Measurements from ENCODE around the gene C5.

DNA sequence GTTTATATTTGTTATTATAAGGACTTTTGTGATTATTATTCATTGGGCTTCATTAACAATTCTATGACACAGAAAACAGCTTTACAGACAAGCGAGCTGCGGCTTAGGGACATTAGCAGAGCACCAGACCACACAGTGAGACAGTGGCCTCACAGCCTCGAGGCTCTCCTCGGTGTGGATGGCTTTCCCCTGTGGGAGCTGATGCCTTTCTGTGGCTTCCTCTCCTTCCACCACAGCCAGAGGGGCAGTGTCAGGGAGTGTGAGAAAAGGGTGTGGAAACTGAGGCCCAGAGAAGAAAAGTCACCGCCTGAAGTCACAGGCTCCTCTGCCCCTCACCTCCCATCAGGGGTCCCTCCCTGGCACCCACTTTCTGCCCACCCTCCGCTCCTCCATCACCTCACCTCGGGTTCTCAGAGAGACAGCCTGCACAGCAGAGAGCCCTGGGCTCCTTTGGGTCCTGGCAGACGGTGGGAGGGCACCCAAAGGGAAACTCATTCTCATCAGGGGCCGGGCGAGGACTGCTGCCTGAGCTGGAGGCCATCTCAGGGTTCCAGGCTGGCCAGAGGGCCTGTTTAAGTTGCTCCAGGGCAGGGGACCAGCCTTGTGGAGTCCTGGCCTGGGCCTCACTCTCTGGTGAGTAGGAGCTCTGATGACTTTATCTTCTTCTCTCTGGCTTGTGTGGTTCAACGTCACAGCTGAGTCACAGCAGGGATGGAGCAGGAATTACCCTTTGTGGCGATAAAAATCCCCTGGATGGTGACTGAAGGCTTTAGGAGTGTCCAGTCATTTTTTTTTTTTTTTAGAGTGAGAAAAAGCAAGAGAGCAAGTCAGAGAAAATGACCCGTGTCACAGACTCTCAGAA lies 124.3 kb downstream of the C5 start:
- no peak for TF ChIP-seq CTCF (IDR thresholded peaks at IDR 0.05)
- TF ChIP-seq EP300 (IDR thresholded peaks at IDR 0.05), result no peak
- no peak for TF ChIP-seq POLR2A (IDR thresholded peaks at IDR 0.05)
